ENCODE results near the gene STARD4.

Gene STARD4

DNA sequence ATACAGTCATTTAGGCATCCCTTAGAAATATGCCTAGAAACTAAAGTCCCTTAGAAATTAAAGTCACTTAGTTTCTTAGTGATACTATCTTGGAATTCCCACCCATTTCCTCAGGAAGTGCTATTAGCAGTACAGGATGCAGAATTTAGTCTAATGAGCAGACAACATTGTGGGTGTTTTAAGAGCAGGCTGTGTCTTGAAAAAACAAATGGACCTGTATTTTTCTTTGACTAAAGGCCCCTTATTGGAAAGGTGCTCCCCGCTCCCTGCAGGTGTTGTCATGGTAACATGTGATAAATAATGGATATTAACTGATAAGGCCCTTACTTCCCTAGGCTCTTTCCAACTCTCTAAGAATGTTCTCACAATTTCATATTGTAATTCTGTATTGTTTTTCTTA, 38.8 kb upstream of the STARD4 start:
- TF ChIP-seq CTCF (IDR thresholded peaks at IDR 0.05; ENCODE audit: poor library complexity, severe bottlenecking), result no peak
- Histone ChIP-seq H3K27ac (ENCODE audit: poor library complexity, severe bottlenecking) (peak overlapping the region; percentile 31), H3K4me1 (ENCODE audit: insufficient read depth, poor library complexity, severe bottlenecking) (peaks cover 11% of the 10 kb centered on the region), H3K9me3 (ENCODE audit: severe bottlenecking) (no peaks in the 10 kb centered on the region), H3K4me3 (ENCODE audit: severe bottlenecking) (no peak overlapping the region), H3K27me3 (ENCODE audit: insufficient read depth, poor library complexity, severe bottlenecking) (no peaks in the 10 kb centered on the region), H3K36me3 (ENCODE audit: low read depth) (no peaks in the 10 kb centered on the region)
- no peak for ATAC-seq (ENCODE audit: low read depth)
- no peak for DNase-seq (ENCODE audit: low spot score)

DNA sequence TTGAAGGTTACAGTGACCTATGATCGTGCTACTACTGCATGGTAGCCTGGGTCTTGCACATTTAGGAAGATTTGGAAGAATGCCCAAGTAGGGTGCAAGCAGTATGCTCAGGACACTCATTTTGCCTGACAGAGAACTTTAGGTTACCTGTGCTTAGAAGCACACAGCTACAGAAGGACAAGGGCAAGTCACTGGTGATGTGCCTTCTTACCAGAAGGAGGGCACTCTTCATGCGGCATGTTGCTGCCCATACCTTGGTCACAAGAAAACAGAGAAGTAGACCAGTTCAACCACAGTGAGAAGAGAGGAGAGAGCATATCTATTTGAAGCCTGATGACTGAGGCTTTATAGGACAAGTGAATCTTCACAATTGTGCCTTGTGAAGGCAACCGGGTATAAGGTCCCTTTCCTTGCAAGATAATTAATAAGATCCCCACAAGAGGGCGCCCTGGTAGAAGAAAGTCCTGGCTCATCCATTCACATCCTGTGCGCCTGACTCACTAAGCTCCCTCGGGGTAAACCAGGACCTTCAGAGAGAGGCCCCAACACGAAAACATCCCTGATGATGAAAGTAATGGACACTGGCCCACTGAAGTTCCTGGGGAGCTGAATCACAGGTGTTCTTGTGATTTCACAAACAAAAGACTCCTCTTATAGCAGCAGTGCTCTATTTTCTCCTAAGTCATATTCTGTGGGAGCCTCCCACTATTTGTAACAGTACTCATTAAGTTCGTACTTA, 38.1 kb upstream of the STARD4 start:
- H3K27me3 ChIP-seq (ENCODE audit: insufficient read depth, poor library complexity, severe bottlenecking), result no peaks in the 10 kb centered on the region
- DNase-seq (ENCODE audit: low spot score), result peak; percentile 97
- peak overlapping the region; percentile 31 for H3K27ac ChIP-seq (ENCODE audit: poor library complexity, severe bottlenecking)
- peaks cover 11% of the 10 kb centered on the region for H3K4me1 ChIP-seq (ENCODE audit: insufficient read depth, poor library complexity, severe bottlenecking)
- no peaks in the 10 kb centered on the region for H3K36me3 ChIP-seq (ENCODE audit: low read depth)
- ATAC-seq (ENCODE audit: low read depth), result peak; percentile 100
- no peak overlapping the region for H3K4me3 ChIP-seq (ENCODE audit: severe bottlenecking)
- peak; percentile 96 for TF ChIP-seq CTCF (IDR thresholded peaks at IDR 0.05; ENCODE audit: poor library complexity, severe bottlenecking)
- no peaks in the 10 kb centered on the region for H3K9me3 ChIP-seq (ENCODE audit: severe bottlenecking)

DNA sequence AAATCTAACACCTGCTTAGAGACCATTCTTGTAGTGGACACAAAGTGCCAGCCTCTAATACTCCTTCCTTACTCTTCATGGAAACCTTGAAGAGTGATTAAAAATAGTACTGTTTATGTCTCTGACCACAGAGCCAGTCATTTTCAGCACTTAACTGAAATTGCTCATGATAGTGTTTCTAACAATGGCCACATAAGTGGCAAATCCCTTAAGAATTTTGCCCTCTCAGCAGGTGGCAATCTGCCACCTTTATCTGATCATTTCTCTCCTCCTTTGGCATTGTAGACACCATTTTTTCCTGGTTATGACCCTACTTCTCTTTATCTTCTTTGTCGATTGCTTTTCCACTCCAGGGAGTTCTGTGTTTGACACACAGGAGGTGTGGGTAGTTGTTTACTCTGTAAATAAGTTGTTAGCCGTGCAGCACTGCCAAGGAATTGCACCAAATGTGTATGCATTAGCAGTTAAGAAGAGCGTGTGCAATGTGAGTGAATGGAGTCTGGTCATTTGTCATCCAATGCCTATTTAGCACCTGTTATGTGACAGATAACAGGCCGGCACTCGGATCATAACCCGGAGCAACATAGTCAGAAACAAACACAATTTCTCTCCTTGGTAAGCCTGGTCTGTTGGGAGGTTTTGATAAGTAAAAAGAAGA, 36.8 kb upstream of the STARD4 start:
- no peaks in the 10 kb centered on the region for H3K9me3 ChIP-seq (ENCODE audit: severe bottlenecking)

DNA sequence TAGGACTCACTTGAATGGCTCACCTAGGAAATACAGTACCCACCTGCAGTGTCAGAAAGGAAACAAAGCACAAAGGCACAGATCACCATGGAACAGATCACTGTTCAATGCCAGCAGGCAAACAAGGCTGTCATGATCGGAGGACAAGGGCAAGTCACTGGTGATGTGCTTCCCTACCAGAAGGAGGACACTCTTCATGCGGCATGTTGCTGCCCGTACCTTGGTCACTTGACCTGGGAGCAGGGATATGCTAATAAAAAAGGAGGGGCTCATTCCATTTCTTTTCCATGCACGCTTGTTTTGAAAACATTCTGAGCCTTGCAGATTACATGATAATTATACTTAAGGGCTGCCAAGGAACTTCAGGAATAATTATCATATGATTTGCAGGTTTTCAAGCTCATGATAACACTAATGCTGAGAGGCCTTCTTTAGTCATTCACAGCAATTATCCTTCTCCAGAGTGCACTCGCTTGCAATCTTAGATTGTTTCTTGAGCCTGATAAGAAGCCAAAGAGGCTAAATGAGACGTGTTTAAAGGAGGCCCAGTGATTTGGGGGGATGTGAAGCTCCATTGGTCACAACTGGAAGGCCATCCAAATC, 36.1 kb upstream of the STARD4 start:
- no peaks in the 10 kb centered on the region for H3K9me3 ChIP-seq (ENCODE audit: severe bottlenecking)
- H3K27me3 ChIP-seq (ENCODE audit: insufficient read depth, poor library complexity, severe bottlenecking), result no peaks in the 10 kb centered on the region
- H3K36me3 ChIP-seq (ENCODE audit: low read depth), result no peaks in the 10 kb centered on the region
- TF ChIP-seq CTCF (IDR thresholded peaks at IDR 0.05; ENCODE audit: poor library complexity, severe bottlenecking), result no peak
- ATAC-seq (ENCODE audit: low read depth) (no peak), DNase-seq (ENCODE audit: low spot score) (no peak)
- no peak overlapping the region for H3K4me3 ChIP-seq (ENCODE audit: severe bottlenecking)
- H3K27ac ChIP-seq (ENCODE audit: poor library complexity, severe bottlenecking), result no peak overlapping the region
- peaks cover 19% of the 10 kb centered on the region for H3K4me1 ChIP-seq (ENCODE audit: insufficient read depth, poor library complexity, severe bottlenecking)

More for the DNA sequence above, 36.8 kb upstream of the STARD4 start:
- Histone ChIP-seq H3K27me3 (ENCODE audit: insufficient read depth, poor library complexity, severe bottlenecking) (no peaks in the 10 kb centered on the region), H3K27ac (ENCODE audit: poor library complexity, severe bottlenecking) (no peak overlapping the region), H3K36me3 (ENCODE audit: low read depth) (no peaks in the 10 kb centered on the region), H3K4me3 (ENCODE audit: severe bottlenecking) (no peak overlapping the region), H3K4me1 (ENCODE audit: insufficient read depth, poor library complexity, severe bottlenecking) (peaks cover 19% of the 10 kb centered on the region)
- no peak for TF ChIP-seq CTCF (IDR thresholded peaks at IDR 0.05; ENCODE audit: poor library complexity, severe bottlenecking)
- no peak for ATAC-seq (ENCODE audit: low read depth)
- DNase-seq (ENCODE audit: low spot score), result no peak

All from RWPE2 (cell line).